Measurements from ENCODE around the gene MGAT4B.

GRCh38 chr5:179762079-179762780 is 44.4 kb downstream of the MGAT4B start:
- TF ChIP-seq, protein P1, sequence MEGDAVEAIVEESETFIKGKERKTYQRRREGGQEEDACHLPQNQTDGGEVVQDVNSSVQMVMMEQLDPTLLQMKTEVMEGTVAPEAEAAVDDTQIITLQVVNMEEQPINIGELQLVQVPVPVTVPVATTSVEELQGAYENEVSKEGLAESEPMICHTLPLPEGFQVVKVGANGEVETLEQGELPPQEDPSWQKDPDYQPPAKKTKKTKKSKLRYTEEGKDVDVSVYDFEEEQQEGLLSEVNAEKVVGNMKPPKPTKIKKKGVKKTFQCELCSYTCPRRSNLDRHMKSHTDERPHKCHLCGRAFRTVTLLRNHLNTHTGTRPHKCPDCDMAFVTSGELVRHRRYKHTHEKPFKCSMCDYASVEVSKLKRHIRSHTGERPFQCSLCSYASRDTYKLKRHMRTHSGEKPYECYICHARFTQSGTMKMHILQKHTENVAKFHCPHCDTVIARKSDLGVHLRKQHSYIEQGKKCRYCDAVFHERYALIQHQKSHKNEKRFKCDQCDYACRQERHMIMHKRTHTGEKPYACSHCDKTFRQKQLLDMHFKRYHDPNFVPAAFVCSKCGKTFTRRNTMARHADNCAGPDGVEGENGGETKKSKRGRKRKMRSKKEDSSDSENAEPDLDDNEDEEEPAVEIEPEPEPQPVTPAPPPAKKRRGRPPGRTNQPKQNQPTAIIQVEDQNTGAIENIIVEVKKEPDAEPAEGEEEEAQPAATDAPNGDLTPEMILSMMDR (IDR thresholded peaks at IDR 0.05): no peak
- TF ChIP-seq POLR2A (IDR thresholded peaks at IDR 0.05): no peak
